Vagina (tissue), 2 donors: ENCODE results near the gene ZNF595. TPM values are rescaled to one million over a fixed set of nuclear protein-coding genes. Genes with fewer than 3 reads are reported as not detected.

Experiments
- DNase-seq, 2 donors: peaks; one replicate each; pipeline ENCODE4 v3.0.0-alpha.2; 2017; ENCODE audit errors: extremely low spot score in 2 of 2
- H3K27ac ChIP-seq: fragments of 200-600 bp; sonication (generic); one replicate; pipeline ENCODE4 v1.5.1; 2019
- H3K27me3 ChIP-seq: fragments of 200-600 bp; sonication (generic); one replicate; pipeline ENCODE4 v1.5.1; 2019
- H3K36me3 ChIP-seq, 2 donors: fragments of 200-600 bp; sonication (generic); one replicate each; pipeline ENCODE4 v1.5.1; 2017 to 2019
- H3K4me1 ChIP-seq: fragments of 200-600 bp; sonication (generic); one replicate; pipeline ENCODE4 v1.5.1; 2019
- H3K4me3 ChIP-seq, 2 donors: fragments of 200-600 bp; sonication (generic); 1 replicate in 1 of 2; 2 replicates in 1 of 2; pipeline ENCODE4 v1.5.1; 2016 to 2019
- H3K9me3 ChIP-seq: fragments of 200-600 bp; sonication (generic); one replicate; pipeline ENCODE4 v1.5.1; 2019
- POLR2A ChIP-seq, 2 donors: fragments of 450-650 bp; IDR thresholded peaks; one replicate each; pipeline ENCODE4 v1.6.1; 2017; ENCODE audit warnings: antibody characterized with exemption in 2 of 2, mild to moderate bottlenecking in 2 of 2, moderate library complexity in 2 of 2
- POLR2AphosphoS5 ChIP-seq, 2 donors: sonication (generic); formaldehyde crosslinking; IDR thresholded peaks; one replicate each; pipeline ENCODE4 v1.9.0; 2017; ENCODE audit warnings: antibody characterized with exemption in 2 of 2, mild to moderate bottlenecking in 2 of 2, low read depth in 1 of 2; ENCODE audit not compliant: insufficient read depth in 1 of 2
- intact Hi-C: fragments of 100-400 bp; cut with DNase I; formaldehyde crosslinking; loops from one replicate; pipeline ENCODE4 v1.15.1; 2023
- total RNA-seq: library from RNA; depleted of rRNA; stranded (reverse); fragments of >200 nt; gene quantifications from one replicate; pipeline ENCODE4 v1.2.3, GENCODE V29; 2016
- TF ChIP-seq, protein P1 (sequence below), 3 experiments: fragments of 450-650 bp in 2 of 3; fragments of 200-600 bp in 1 of 3; sonication (generic) in 1 of 3; IDR thresholded peaks; one replicate each; pipeline ENCODE4 v1.5.1; 2017 to 2019; ENCODE audit warnings: antibody characterized with exemption in 3 of 3, mild to moderate bottlenecking in 2 of 3, moderate library complexity in 2 of 3

Gene ZNF595
- total RNA-seq, 1 donor from 2014 or later: 12.8 TPM

DNA sequence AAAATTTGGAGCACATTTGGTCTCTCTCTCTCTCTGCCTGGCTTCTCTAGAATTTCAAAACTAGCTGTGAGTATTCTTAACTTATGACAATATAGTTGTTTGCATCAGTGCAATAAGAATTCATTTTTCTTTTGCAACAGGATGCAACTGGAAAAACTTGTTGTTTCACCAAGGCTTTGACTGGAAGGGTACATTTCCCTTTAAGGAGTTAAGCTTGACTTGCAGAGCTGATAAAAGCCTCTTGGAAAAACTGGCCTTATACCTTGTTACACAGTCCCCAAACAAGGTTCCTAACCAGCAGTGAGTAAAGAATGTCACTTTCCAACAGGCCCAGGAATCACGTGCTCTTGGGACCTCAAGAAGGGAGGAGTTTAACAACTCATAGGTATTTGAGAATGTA lies 45.3 kb downstream of the ZNF595 start:
- Histone ChIP-seq H3K9me3 (peaks cover 49% of the 10 kb centered on the region), H3K36me3 (no peaks in the 10 kb centered on the region), H3K4me1 (no peaks in the 10 kb centered on the region), H3K27ac (no peak overlapping the region), H3K27me3 (no peaks in the 10 kb centered on the region), H3K4me3 (no peak overlapping the region)
- TF ChIP-seq, protein P1, sequence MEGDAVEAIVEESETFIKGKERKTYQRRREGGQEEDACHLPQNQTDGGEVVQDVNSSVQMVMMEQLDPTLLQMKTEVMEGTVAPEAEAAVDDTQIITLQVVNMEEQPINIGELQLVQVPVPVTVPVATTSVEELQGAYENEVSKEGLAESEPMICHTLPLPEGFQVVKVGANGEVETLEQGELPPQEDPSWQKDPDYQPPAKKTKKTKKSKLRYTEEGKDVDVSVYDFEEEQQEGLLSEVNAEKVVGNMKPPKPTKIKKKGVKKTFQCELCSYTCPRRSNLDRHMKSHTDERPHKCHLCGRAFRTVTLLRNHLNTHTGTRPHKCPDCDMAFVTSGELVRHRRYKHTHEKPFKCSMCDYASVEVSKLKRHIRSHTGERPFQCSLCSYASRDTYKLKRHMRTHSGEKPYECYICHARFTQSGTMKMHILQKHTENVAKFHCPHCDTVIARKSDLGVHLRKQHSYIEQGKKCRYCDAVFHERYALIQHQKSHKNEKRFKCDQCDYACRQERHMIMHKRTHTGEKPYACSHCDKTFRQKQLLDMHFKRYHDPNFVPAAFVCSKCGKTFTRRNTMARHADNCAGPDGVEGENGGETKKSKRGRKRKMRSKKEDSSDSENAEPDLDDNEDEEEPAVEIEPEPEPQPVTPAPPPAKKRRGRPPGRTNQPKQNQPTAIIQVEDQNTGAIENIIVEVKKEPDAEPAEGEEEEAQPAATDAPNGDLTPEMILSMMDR (IDR thresholded peaks at IDR 0.05): no peak
- TF ChIP-seq POLR2A (IDR thresholded peaks at IDR 0.05) (no peak), POLR2AphosphoS5 (IDR thresholded peaks at IDR 0.05; ENCODE audit: insufficient read depth in 1 of 2, low read depth in 1 of 2) (no peak)
- DNase-seq: no peak
- intact Hi-C loops: no loop called here

DNA sequence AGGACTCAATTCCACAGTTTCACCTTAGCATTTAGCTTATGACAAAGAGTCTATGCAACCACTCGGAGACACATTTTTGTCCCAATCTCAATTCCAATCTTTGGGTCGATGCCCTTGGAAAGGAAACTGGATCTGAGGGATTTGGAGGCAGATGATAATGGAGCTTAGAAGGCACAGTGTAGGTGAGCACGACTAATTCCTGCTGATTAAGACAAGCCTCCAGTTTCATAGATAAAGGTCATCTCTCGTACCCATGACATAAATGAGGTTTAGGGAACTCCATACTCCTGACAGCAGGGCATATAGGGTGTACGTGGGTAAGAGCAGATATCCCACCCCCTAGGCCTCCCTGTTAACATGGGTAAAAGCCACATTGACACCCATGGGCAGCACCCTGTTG lies 46.7 kb downstream of the ZNF595 start:
- intact Hi-C loops: no loop called here
- Histone ChIP-seq H3K4me1 (no peaks in the 10 kb centered on the region), H3K27me3 (no peaks in the 10 kb centered on the region), H3K27ac (no peak overlapping the region), H3K36me3 (no peaks in the 10 kb centered on the region), H3K9me3 (peaks cover 36% of the 10 kb centered on the region), H3K4me3 (no peak overlapping the region)
- TF ChIP-seq POLR2AphosphoS5 (IDR thresholded peaks at IDR 0.05; ENCODE audit: insufficient read depth in 1 of 2, low read depth in 1 of 2) (no peak), POLR2A (IDR thresholded peaks at IDR 0.05) (no peak)
- TF ChIP-seq, protein P1 (IDR thresholded peaks at IDR 0.05): no peak
- DNase-seq: no peak

DNA sequence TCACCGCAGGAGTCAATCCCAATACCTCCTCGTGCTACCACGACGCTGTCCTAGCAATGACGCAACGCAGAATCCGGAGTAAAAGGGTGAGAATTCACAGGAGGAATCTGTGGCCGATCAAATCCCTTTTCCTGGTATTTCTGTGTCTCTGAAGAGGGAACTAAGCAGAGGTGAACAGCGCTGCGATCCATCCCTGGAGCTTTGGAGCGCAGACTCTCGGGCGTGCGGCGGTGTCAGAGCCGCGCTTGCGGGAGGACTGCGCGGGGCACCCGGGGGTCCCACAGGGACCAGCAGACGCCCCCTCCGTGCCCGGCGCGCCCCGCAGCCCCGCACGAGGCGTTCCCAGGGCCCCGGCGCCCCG lies 53.9 kb downstream of the ZNF595 start:
- peak overlapping the region; percentile 17 to 44 for H3K4me3 ChIP-seq
- H3K9me3 ChIP-seq: no peaks in the 10 kb centered on the region
- no peaks in the 10 kb centered on the region for H3K4me1 ChIP-seq
- DNase-seq: no peak
- TF ChIP-seq, protein P1 (IDR thresholded peaks at IDR 0.05): no peak
- TF ChIP-seq POLR2A (IDR thresholded peaks at IDR 0.05) (no peak), POLR2AphosphoS5 (IDR thresholded peaks at IDR 0.05; ENCODE audit: insufficient read depth in 1 of 2, low read depth in 1 of 2) (no peak)
- intact Hi-C loops: no loop called here
- H3K36me3 ChIP-seq: no peaks in the 10 kb centered on the region
- H3K27ac ChIP-seq: no peak overlapping the region
- H3K27me3 ChIP-seq: peaks cover 7% of the 10 kb centered on the region

DNA sequence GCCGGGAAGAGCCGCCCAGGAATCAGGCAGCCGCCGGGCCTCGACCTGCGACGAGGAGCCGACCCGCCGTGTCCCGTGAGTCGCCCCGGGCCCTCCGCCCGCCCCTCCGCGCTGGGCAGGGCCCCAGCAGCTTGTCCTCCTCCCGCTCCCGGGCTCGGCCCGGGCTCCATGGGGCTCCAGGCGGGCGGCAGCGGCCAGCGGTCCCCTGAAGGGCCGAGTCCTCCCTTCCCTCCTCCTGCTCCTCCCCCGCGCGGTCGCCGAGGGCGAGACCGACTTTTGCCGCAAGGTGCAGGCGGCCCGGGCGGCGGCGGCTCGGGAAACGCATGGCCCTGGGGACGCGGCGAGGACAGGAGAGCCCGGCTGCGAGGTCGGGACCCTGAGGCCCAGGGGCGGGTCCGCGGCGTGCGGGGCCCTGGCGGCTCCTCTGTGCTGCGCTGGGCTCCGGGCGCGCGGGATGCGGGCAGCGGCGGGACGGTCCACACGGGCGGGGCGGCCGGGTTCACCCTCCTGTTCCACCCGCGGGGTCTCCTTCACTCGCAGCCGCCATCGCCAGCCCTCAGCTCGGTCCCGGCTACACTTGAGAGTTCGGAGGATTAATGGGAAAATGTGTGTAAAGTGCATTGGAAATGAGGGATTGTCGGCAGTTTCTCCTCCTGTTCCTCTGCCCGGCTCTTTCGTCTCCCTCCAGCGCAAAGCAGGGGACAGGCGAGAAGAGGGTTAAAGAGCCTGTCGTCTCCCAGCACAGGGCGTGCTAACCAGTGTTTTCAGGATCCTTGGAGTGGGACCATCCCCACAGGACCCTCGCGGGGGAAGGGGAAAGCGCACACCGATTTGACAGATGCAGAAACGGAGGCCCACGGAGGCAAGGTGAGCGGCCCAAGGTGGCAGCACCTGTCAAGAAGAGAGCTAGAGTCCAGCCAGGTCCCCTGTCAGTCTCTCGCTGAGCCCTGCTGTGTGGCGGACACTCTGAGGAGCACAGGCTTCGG lies 54.6 kb downstream of the ZNF595 start:
- DNase-seq: no peak
- Histone ChIP-seq H3K27ac (no peak overlapping the region), H3K9me3 (no peaks in the 10 kb centered on the region), H3K36me3 (no peaks in the 10 kb centered on the region), H3K4me3 (peak overlapping the region; percentile 17 to 44), H3K4me1 (no peaks in the 10 kb centered on the region), H3K27me3 (peaks cover 7% of the 10 kb centered on the region)
- intact Hi-C loops: no loop called here
- TF ChIP-seq POLR2AphosphoS5 (IDR thresholded peaks at IDR 0.05; ENCODE audit: insufficient read depth in 1 of 2, low read depth in 1 of 2): no peak
- TF ChIP-seq POLR2A (IDR thresholded peaks at IDR 0.05): no peak
- TF ChIP-seq, protein P1 (IDR thresholded peaks at IDR 0.05): no peak

DNA sequence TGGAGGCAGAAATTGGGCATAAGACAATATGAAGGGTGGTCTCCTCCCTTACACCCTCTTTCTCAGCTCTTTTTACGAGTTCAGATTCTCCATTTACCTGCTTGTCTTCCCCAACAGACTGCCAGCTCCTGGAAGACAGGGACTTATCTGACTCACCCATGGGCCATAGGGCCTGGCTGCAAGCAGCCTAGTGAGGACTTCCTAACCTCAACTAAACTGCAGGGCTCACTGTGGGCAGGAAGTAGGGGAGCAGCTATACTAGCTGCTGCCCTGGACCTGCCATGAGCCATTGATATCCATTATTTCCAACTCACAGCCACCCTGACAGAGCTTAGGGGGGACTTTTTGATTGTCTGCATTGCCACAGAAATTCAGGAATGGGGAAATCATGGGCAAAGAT lies 59.6 kb downstream of the ZNF595 start:
- no peak overlapping the region for H3K4me3 ChIP-seq
- H3K9me3 ChIP-seq: no peaks in the 10 kb centered on the region

More for the DNA sequence above, 59.6 kb downstream of the ZNF595 start:
- TF ChIP-seq, protein P1 (IDR thresholded peaks at IDR 0.05): no peak
- no peak for TF ChIP-seq POLR2A (IDR thresholded peaks at IDR 0.05)
- Histone ChIP-seq H3K36me3 (no peaks in the 10 kb centered on the region), H3K4me1 (no peaks in the 10 kb centered on the region), H3K27ac (no peak overlapping the region), H3K27me3 (peaks cover under 1% of the 10 kb centered on the region)
- no peak for DNase-seq
- intact Hi-C loops: no loop called here
